ENCODE data around the gene STK31. TPM values are rescaled to one million over a fixed set of nuclear protein-coding genes. Genes with fewer than 3 reads are reported as not detected.
"Not testable (repeated sequence)": the region's sequence is repeated elsewhere in the genome, so short reads cannot be mapped to it uniquely, and the experiment has no call there.

The STK31 gene
- 0.25 TPM for polyA plus RNA-seq (2013, experiment 1 of 2)
- 0.38 TPM for polyA plus RNA-seq (2013, experiment 2 of 2)

GRCh38 chr7:23710000-23710399 is at the start of gene STK31:
Gene STK31 (plus strand): TSS chr7:23710219. CDS start chr7:23710286, 67 bp downstream.
- no peak within 1 kb of the TSS for H3K9ac ChIP-seq (ENCODE audit: low read depth, low read length)
- H3K27me3 ChIP-seq (ENCODE audit: insufficient read depth, low read length): no peaks in the 10 kb centered on the region
- H3K4me3 ChIP-seq (ENCODE audit: low read length): no peak within 1 kb of the TSS
- peaks cover 9% of the 10 kb centered on the region; the same call in 1 of the 2 replicates for H3K36me3 ChIP-seq (ENCODE audit: insufficient read depth, low read length)
- no peaks in the 10 kb centered on the region for H3K4me1 ChIP-seq (ENCODE audit: insufficient read depth, low read length)
- peaks cover 14% of the 10 kb centered on the region; the same call in 1 of the 2 replicates for H3K9me3 ChIP-seq (ENCODE audit: insufficient read depth, low read depth, low read length)
- H3K27ac ChIP-seq (ENCODE audit: low read depth, low read length): no peak within 1 kb of the TSS
- WGBS: 95% methylated on average over 33 of the region's 33 CpGs

GRCh38 chr7:23661385-23661784 is 48.6 kb upstream of the STK31 start:
- Histone ChIP-seq H3K4me3 (ENCODE audit: low read length) (no peak overlapping the region), H3K9me3 (ENCODE audit: insufficient read depth, low read depth, low read length) (peaks cover 18% of the 10 kb centered on the region), H3K9ac (ENCODE audit: low read depth, low read length) (no peak overlapping the region), H3K4me1 (ENCODE audit: insufficient read depth, low read length) (peaks cover 16% of the 10 kb centered on the region), H3K36me3 (ENCODE audit: insufficient read depth, low read length) (no peaks in the 10 kb centered on the region), H3K27me3 (ENCODE audit: insufficient read depth, low read length) (no peaks in the 10 kb centered on the region), H3K27ac (ENCODE audit: low read depth, low read length) (no peak overlapping the region)
- 91% methylated on average over 3 of the region's 3 CpGs for WGBS

- H3K4me1 ChIP-seq (ENCODE audit: insufficient read depth, low read length): peaks cover 16% of the 10 kb centered on the region
- H3K9ac ChIP-seq (ENCODE audit: low read depth, low read length): peak overlapping the region; percentile 32; the same call in 1 of the 2 replicates
- 76% methylated on average over 7 of the region's 8 CpGs for WGBS
- no peaks in the 10 kb centered on the region for H3K27me3 ChIP-seq (ENCODE audit: insufficient read depth, low read length)
- no peak overlapping the region for H3K4me3 ChIP-seq (ENCODE audit: low read length)
- H3K36me3 ChIP-seq (ENCODE audit: insufficient read depth, low read length): no peaks in the 10 kb centered on the region
- H3K9me3 ChIP-seq (ENCODE audit: insufficient read depth, low read depth, low read length): peaks cover 18% of the 10 kb centered on the region
- peak overlapping the region; percentile 11 for H3K27ac ChIP-seq (ENCODE audit: low read depth, low read length)
These were observed 47.7 kb upstream of the STK31 start for GRCh38 chr7:23662124-23662983.

GRCh38 chr7:23662984-23663313 is 47.1 kb upstream of the STK31 start:
- Histone ChIP-seq H3K36me3 (ENCODE audit: insufficient read depth, low read length) (no peaks in the 10 kb centered on the region), H3K9ac (ENCODE audit: low read depth, low read length) (peak overlapping the region; percentile 32; the same call in 1 of the 2 replicates), H3K9me3 (ENCODE audit: insufficient read depth, low read depth, low read length) (peaks cover 14% of the 10 kb centered on the region), H3K27me3 (ENCODE audit: insufficient read depth, low read length) (no peaks in the 10 kb centered on the region), H3K4me3 (ENCODE audit: low read length) (no peak overlapping the region), H3K4me1 (ENCODE audit: insufficient read depth, low read length) (peaks cover 16% of the 10 kb centered on the region), H3K27ac (ENCODE audit: low read depth, low read length) (peak overlapping the region; percentile 11)
- WGBS: 40% methylated on average over 1 of the region's 2 CpGs

GRCh38 chr7:23664122-23664521 is 45.9 kb upstream of the STK31 start:
- peaks cover 5% of the 10 kb centered on the region; the same call in 1 of the 2 replicates for H3K9me3 ChIP-seq (ENCODE audit: insufficient read depth, low read depth, low read length)

GRCh38 chr7:23672033-23672432 is 38.0 kb upstream of the STK31 start:
- Histone ChIP-seq H3K4me1 (ENCODE audit: insufficient read depth, low read length) (no peaks in the 10 kb centered on the region), H3K4me3 (ENCODE audit: low read length) (no peak overlapping the region), H3K9ac (ENCODE audit: low read depth, low read length) (no peak overlapping the region), H3K27ac (ENCODE audit: low read depth, low read length) (no peak overlapping the region), H3K9me3 (ENCODE audit: insufficient read depth, low read depth, low read length) (no peaks in the 10 kb centered on the region), H3K36me3 (ENCODE audit: insufficient read depth, low read length) (no peaks in the 10 kb centered on the region), H3K27me3 (ENCODE audit: insufficient read depth, low read length) (no peaks in the 10 kb centered on the region)
- WGBS: 90% methylated on average over 3 of the region's 3 CpGs

More at GRCh38 chr7:23664122-23664521, 45.9 kb upstream of the STK31 start:
- peaks cover 16% of the 10 kb centered on the region for H3K4me1 ChIP-seq (ENCODE audit: insufficient read depth, low read length)
- H3K4me3 ChIP-seq (ENCODE audit: low read length): no peak overlapping the region
- no peaks in the 10 kb centered on the region for H3K27me3 ChIP-seq (ENCODE audit: insufficient read depth, low read length)
- H3K36me3 ChIP-seq (ENCODE audit: insufficient read depth, low read length): no peaks in the 10 kb centered on the region
- H3K27ac ChIP-seq (ENCODE audit: low read depth, low read length): no peak overlapping the region
- no peak overlapping the region for H3K9ac ChIP-seq (ENCODE audit: low read depth, low read length)

- H3K4me1 ChIP-seq (ENCODE audit: insufficient read depth, low read length): no peaks in the 10 kb centered on the region
- H3K9me3 ChIP-seq (ENCODE audit: insufficient read depth, low read depth, low read length): no peaks in the 10 kb centered on the region
- H3K36me3 ChIP-seq (ENCODE audit: insufficient read depth, low read length): no peaks in the 10 kb centered on the region
- 88% methylated on average over 53 of the region's 53 CpGs for WGBS
- H3K27me3 ChIP-seq (ENCODE audit: insufficient read depth, low read length): peaks cover 12% of the 10 kb centered on the region
- peak within 1 kb of the TSS; percentile 78 for H3K4me3 ChIP-seq (ENCODE audit: low read length)
- peak within 1 kb of the TSS; percentile 67; the same call in 1 of the 2 replicates for H3K27ac ChIP-seq (ENCODE audit: low read depth, low read length)
- peak within 1 kb of the TSS; percentile 78 for H3K9ac ChIP-seq (ENCODE audit: low read depth, low read length)
These were observed 30.1 kb upstream of the STK31 start, which contains the start of gene FAM221A for GRCh38 chr7:23679898-23680413. Gene FAM221A (plus strand): TSS chr7:23680199. CDS start chr7:23680219, 20 bp downstream.

- H3K9me3 ChIP-seq (ENCODE audit: insufficient read depth, low read depth, low read length): no peaks in the 10 kb centered on the region
- H3K4me1 ChIP-seq (ENCODE audit: insufficient read depth, low read length): no peaks in the 10 kb centered on the region
- peak overlapping the region; percentile 78 for H3K9ac ChIP-seq (ENCODE audit: low read depth, low read length)
- peaks cover 12% of the 10 kb centered on the region for H3K27me3 ChIP-seq (ENCODE audit: insufficient read depth, low read length)
- no peaks in the 10 kb centered on the region for H3K36me3 ChIP-seq (ENCODE audit: insufficient read depth, low read length)
- H3K4me3 ChIP-seq (ENCODE audit: low read length): peak overlapping the region; percentile 78
- peak overlapping the region; percentile 67; the same call in 1 of the 2 replicates for H3K27ac ChIP-seq (ENCODE audit: low read depth, low read length)
- WGBS: 88% methylated on average over 42 of the region's 42 CpGs
These were observed 29.3 kb upstream of the STK31 start for GRCh38 chr7:23680414-23681405.

GRCh38 chr7:23684041-23684440 is 26.0 kb upstream of the STK31 start:
- 56% methylated on average over 5 of the region's 6 CpGs for WGBS

GRCh38 chr7:23685731-23686130 is 24.3 kb upstream of the STK31 start:
- no peaks in the 10 kb centered on the region for H3K4me1 ChIP-seq (ENCODE audit: insufficient read depth, low read length)
- peaks cover 15% of the 10 kb centered on the region for H3K36me3 ChIP-seq (ENCODE audit: insufficient read depth, low read length)
- no peak overlapping the region for H3K27ac ChIP-seq (ENCODE audit: low read depth, low read length)
- no peaks in the 10 kb centered on the region for H3K27me3 ChIP-seq (ENCODE audit: insufficient read depth, low read length)
- no peaks in the 10 kb centered on the region for H3K9me3 ChIP-seq (ENCODE audit: insufficient read depth, low read depth, low read length)
- no peak overlapping the region for H3K9ac ChIP-seq (ENCODE audit: low read depth, low read length)
- 95% methylated on average over 3 of the region's 3 CpGs for WGBS
- H3K4me3 ChIP-seq (ENCODE audit: low read length): no peak overlapping the region

More at GRCh38 chr7:23684041-23684440, 26.0 kb upstream of the STK31 start:
- H3K9me3 ChIP-seq (ENCODE audit: insufficient read depth, low read depth, low read length); H3K9ac ChIP-seq (ENCODE audit: low read depth, low read length); H3K4me1 ChIP-seq (ENCODE audit: insufficient read depth, low read length); H3K4me3 ChIP-seq (ENCODE audit: low read length); H3K27ac ChIP-seq (ENCODE audit: low read depth, low read length); H3K27me3 ChIP-seq (ENCODE audit: insufficient read depth, low read length); H3K36me3 ChIP-seq (ENCODE audit: insufficient read depth, low read length): not testable (repeated sequence)
